ENCODE results near the gene PARP11.

PARP11 gene

GRCh38 chr12:3836641-3837040 lies 36.6 kb downstream of the PARP11 start:
- H3K4me3 ChIP-seq (ENCODE audit: low read depth, low read length) = no peak overlapping the region
- TF ChIP-seq, protein P1, sequence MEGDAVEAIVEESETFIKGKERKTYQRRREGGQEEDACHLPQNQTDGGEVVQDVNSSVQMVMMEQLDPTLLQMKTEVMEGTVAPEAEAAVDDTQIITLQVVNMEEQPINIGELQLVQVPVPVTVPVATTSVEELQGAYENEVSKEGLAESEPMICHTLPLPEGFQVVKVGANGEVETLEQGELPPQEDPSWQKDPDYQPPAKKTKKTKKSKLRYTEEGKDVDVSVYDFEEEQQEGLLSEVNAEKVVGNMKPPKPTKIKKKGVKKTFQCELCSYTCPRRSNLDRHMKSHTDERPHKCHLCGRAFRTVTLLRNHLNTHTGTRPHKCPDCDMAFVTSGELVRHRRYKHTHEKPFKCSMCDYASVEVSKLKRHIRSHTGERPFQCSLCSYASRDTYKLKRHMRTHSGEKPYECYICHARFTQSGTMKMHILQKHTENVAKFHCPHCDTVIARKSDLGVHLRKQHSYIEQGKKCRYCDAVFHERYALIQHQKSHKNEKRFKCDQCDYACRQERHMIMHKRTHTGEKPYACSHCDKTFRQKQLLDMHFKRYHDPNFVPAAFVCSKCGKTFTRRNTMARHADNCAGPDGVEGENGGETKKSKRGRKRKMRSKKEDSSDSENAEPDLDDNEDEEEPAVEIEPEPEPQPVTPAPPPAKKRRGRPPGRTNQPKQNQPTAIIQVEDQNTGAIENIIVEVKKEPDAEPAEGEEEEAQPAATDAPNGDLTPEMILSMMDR (IDR thresholded peaks at IDR 0.05; ENCODE audit: low read depth, low read length) = no peak

DNA sequence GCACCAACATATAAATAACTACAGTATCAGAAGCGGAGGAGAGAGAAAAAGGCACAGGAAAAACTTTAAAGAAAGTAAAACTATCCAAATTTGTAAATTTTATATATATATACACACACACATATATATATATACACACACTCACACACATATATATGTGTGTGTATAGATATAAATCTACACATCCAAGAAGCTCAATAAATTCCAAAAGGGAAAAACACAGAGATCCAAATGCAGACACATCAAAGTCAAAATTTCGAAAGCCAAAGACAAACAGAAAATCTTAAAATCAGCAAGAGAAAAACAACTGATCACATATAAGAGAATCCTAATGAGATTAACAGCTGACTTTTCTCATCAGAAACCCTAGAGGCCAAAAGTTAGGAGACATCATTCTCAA lies 37.3 kb downstream of the PARP11 start:
- H3K4me3 ChIP-seq (ENCODE audit: low read depth, low read length) = no peak overlapping the region
- TF ChIP-seq, protein P1 (IDR thresholded peaks at IDR 0.05; ENCODE audit: low read depth, low read length) = no peak

DNA sequence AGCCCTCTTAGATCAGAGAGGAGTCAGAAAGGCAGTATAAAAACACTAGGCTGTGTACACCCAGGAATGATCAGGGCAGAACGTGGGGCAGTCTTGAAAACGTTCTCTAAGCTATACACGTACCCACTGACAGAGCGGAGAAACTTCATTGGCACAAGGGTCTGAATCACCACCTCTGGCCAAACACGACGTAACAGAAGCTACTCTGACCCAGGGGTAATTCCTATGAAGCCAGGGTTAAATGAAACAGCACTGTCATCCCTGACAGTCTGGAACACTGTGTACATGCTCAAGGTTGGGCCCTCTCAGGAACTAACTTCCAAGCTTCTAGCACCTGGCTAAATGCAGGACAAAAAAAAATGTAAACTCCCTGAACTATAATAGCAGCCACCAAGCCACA lies 38.4 kb downstream of the PARP11 start:
- no peak overlapping the region for H3K4me3 ChIP-seq (ENCODE audit: low read depth, low read length)
- TF ChIP-seq, protein P1 (IDR thresholded peaks at IDR 0.05; ENCODE audit: low read depth, low read length) = no peak

DNA sequence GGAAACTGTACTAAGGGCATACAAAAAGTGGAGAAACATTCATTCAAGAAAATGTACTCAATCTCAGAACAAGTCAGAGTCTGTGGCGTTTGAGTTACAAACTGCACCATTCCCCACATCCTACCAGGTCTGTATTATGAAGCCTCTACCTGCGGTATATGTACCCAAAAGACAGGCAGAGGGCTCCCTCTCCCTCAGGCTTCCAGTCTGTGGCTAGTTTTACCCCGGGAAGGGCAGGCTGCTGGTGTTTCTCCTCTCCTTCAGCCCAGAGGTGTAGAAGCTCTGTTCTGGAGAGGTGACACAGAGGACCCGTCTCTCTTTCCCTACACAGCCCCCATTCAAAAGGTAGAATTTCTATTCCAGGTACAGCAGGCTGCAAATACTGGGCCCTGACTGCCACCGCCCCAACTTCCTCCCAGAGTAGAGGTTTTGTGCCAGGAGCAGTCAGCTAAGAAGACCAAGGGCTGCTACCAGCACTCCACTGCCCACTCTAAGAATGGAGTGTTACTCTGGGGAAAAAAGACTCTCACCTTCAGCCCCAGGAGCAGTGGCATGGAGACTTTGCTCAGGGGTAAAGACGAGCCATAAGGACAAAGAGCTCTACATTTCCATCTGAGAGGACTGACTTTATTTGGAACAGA lies 39.4 kb downstream of the PARP11 start:
- H3K4me3 ChIP-seq (ENCODE audit: low read depth, low read length) = no peak overlapping the region
- TF ChIP-seq, protein P1 (IDR thresholded peaks at IDR 0.05; ENCODE audit: low read depth, low read length) = no peak

DNA sequence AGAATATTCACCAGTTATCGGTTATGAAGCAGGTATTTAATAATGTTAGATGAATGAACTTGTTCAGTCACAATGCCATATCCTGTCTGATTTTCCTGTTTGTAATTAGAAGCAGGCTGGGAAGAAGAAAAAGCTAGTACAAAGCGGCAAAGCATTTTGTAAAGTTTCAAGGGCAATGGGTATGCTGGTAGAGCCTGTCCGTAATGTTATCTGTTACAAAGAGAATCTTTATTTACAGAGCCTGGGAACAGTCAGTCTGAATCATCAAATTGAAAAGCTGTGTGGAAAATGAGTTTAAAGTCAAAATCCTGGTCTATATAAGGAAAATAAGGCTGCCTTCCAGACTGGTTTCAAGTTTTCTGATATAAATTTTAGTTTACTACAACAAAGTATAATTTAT lies 40.5 kb downstream of the PARP11 start:
- TF ChIP-seq, protein P1 (IDR thresholded peaks at IDR 0.05; ENCODE audit: low read depth, low read length) = no peak
- H3K4me3 ChIP-seq (ENCODE audit: low read depth, low read length) = no peak overlapping the region

GRCh38 chr12:3828888-3829287 lies 44.3 kb downstream of the PARP11 start:
- TF ChIP-seq, protein P1 (IDR thresholded peaks at IDR 0.05; ENCODE audit: low read depth, low read length) = no peak
- no peak overlapping the region for H3K4me3 ChIP-seq (ENCODE audit: low read depth, low read length)

DNA sequence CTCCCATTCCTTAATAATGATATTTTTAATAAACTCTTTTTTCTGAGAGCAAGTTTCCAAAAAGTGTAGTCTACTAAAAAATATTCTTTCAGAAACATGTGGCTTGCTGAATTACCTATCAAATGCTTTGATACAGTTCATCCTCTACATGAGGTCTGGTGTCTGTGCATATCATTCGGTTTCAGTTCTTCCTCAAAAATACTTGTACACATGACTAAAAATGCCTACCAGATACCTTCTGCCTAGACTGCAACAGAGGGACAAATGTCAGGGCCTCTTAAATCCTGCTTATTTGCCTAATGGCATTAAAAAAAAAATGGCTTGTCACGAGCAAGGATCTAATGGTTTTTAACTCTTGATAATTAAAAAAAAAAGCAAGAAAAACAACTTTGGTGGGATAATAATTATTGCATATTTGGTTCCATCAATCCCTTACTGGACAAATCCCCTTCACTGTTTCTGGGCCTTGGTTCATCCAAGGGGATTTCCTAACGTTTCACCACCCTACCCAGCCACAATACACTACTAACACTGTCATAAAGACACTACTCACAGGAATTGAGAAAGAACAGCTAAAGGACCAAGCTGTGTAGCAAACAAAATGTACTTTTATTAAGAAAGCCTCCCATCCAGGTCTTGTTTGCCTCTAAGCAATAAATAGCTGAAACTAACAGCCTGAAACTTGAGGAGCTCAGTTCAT lies 45.7 kb downstream of the PARP11 start:
- TF ChIP-seq, protein P1 (IDR thresholded peaks at IDR 0.05; ENCODE audit: low read depth, low read length) = no peak
- no peak overlapping the region for H3K4me3 ChIP-seq (ENCODE audit: low read depth, low read length)

Measured in WI38 (cell line).